Adrenal gland (tissue), 5 donors: ENCODE data around the gene SHISA5.

Experiments
- CTCF ChIP-seq, 6 experiments: fragments of 450-650 bp in 4 of 6; fragments of 200-600 bp in 2 of 6; sonication (generic) in 1 of 6; IDR thresholded peaks; 1 replicate in 5 of 6; 2 replicates in 1 of 6; pipeline versions ENCODE4 v1.5.1 to v1.8.0; 2016 to 2021; ENCODE audit warnings: antibody characterized with exemption in 6 of 6, mild to moderate bottlenecking in 2 of 6, moderate library complexity in 1 of 6
- POLR2A ChIP-seq, 2 donors: fragments of 450-650 bp; IDR thresholded peaks; one replicate each; pipeline ENCODE4 v1.6.1; 2017; ENCODE audit warnings: antibody characterized with exemption in 2 of 2, mild to moderate bottlenecking in 2 of 2, moderate library complexity in 1 of 2
- donor health status: DM: no; HTN: no; CAD: no.

GRCh38 chr3:48439820-48440589, 64.0 kb downstream of the SHISA5 start, which contains the start of the genes CCDC51 and TMA7:
- TF ChIP-seq CTCF (IDR thresholded peaks at IDR 0.05) (no peak), POLR2A (IDR thresholded peaks at IDR 0.05) (peak; percentile 80 to 91)
